ENCODE results near the gene CCDC61. TPM values are rescaled to one million over a fixed set of nuclear protein-coding genes. Genes with fewer than 3 reads are reported as not detected.

The CCDC61 gene
- total RNA-seq, 1 experiment from 2014 or later = 31.0 TPM

DNA sequence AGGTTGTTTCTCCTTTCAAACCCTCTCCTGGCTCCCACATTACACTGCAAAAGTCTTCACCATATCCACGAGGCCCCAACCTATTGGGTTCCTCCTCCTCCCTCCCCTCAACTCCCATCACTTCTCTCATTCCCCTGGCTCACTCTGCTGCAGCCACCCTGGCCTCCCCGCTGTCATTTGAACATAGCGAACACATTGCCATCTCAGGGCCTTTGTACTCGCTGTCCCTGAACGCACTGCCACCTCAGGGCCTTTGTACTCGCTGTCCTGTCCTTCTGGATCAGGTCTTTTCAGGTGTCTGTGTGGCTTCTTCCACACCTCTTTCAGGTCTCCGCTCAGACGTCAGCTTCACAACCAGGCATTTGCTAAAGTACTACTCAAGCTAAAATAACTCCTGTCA lies 1.7 kb downstream of the CCDC61 start:
- Mint-ChIP-seq H3K27me3 (ENCODE audit: unreplicated experiment) (no peaks in the 10 kb centered on the region), H3K36me3 (ENCODE audit: insufficient read depth, unreplicated experiment) (no peaks in the 10 kb centered on the region), H3K27ac (ENCODE audit: unreplicated experiment) (no peak overlapping the region), H3K4me3 (ENCODE audit: low read depth, unreplicated experiment) (no peak overlapping the region), H3K4me1 (ENCODE audit: low read depth, unreplicated experiment) (peaks cover 10% of the 10 kb centered on the region), H3K9me3 (ENCODE audit: low read depth, unreplicated experiment) (no peaks in the 10 kb centered on the region)
- CTCF ChIA-PET = no interaction called here
- no peak for TF ChIP-seq CTCF (IDR thresholded peaks at IDR 0.05; ENCODE audit: unreplicated experiment)
- intact Hi-C loops (cut with micrococcal nuclease; ENCODE audit: unreplicated experiment) = no loop called here
- no peak for DNase-seq
- BruUV-seq (replicated peaks) = no TSS peak

DNA sequence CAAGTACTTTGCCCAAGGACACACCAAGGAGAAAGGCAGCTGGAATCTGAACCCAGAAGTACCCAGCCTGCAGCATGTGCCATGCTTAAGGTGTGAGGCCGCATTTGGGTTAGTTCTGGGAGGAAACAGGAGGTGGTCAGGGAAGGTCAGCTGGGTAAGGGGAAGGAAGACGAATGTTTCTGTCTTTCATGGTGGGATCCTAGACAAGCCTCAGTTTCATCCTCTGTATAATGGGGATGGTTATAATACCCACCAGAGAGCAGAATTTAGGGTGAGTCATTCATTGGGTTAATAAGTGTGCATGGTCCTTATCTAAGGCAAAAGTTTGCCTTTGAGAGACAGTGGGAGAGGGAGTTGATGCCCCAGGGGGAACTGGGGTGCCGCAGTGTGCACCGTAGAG lies 3.6 kb downstream of the CCDC61 start:
- no peak overlapping the region for H3K4me3 Mint-ChIP-seq (ENCODE audit: low read depth, unreplicated experiment)
- CTCF ChIA-PET = no interaction called here
- BruUV-seq (replicated peaks) = no TSS peak
- H3K4me1 Mint-ChIP-seq (ENCODE audit: low read depth, unreplicated experiment) = peaks cover 10% of the 10 kb centered on the region
- TF ChIP-seq CTCF (IDR thresholded peaks at IDR 0.05; ENCODE audit: unreplicated experiment) = no peak
- H3K27me3 Mint-ChIP-seq (ENCODE audit: unreplicated experiment) = no peaks in the 10 kb centered on the region
- intact Hi-C loops (cut with micrococcal nuclease; ENCODE audit: unreplicated experiment) = no loop called here
- no peak for DNase-seq
- H3K36me3 Mint-ChIP-seq (ENCODE audit: insufficient read depth, unreplicated experiment) = no peaks in the 10 kb centered on the region
- H3K27ac Mint-ChIP-seq (ENCODE audit: unreplicated experiment) = no peak overlapping the region
- no peaks in the 10 kb centered on the region for H3K9me3 Mint-ChIP-seq (ENCODE audit: low read depth, unreplicated experiment)

- Mint-ChIP-seq H3K27me3 (ENCODE audit: unreplicated experiment) (no peaks in the 10 kb centered on the region), H3K36me3 (ENCODE audit: insufficient read depth, unreplicated experiment) (no peaks in the 10 kb centered on the region), H3K27ac (ENCODE audit: unreplicated experiment) (no peak overlapping the region), H3K9me3 (ENCODE audit: low read depth, unreplicated experiment) (no peaks in the 10 kb centered on the region), H3K4me1 (ENCODE audit: low read depth, unreplicated experiment) (peaks cover 10% of the 10 kb centered on the region), H3K4me3 (ENCODE audit: low read depth, unreplicated experiment) (no peak overlapping the region)
- intact Hi-C loops (cut with micrococcal nuclease; ENCODE audit: unreplicated experiment) = no loop called here
- no peak for DNase-seq
- CTCF ChIA-PET = interaction anchor here (0.6 kb wide), 1 partner anchor 219 kb away, joined by 4 read pairs; no protein-coding TSS in a partner anchor
- TF ChIP-seq CTCF (IDR thresholded peaks at IDR 0.05; ENCODE audit: unreplicated experiment) = no peak
- no TSS peak for BruUV-seq (replicated peaks)
These were observed 4.4 kb downstream of the CCDC61 start for GRCh38 chr19:45999653-46000121.

GRCh38 chr19:46000491-46001246 lies 5.4 kb downstream of the CCDC61 start:
- no peak overlapping the region for H3K4me3 Mint-ChIP-seq (ENCODE audit: low read depth, unreplicated experiment)
- H3K9me3 Mint-ChIP-seq (ENCODE audit: low read depth, unreplicated experiment) = no peaks in the 10 kb centered on the region
- intact Hi-C loops (cut with micrococcal nuclease; ENCODE audit: unreplicated experiment) = no loop called here
- no TSS peak for BruUV-seq (replicated peaks)
- no peaks in the 10 kb centered on the region for H3K27me3 Mint-ChIP-seq (ENCODE audit: unreplicated experiment)
- no peaks in the 10 kb centered on the region for H3K36me3 Mint-ChIP-seq (ENCODE audit: insufficient read depth, unreplicated experiment)
- DNase-seq = no peak
- TF ChIP-seq CTCF (IDR thresholded peaks at IDR 0.05; ENCODE audit: unreplicated experiment) = no peak
- CTCF ChIA-PET = interaction anchor here (0.6 kb wide), 1 partner anchor 268 kb away, joined by 3 read pairs; no protein-coding TSS in a partner anchor
- H3K27ac Mint-ChIP-seq (ENCODE audit: unreplicated experiment) = no peak overlapping the region
- peaks cover 10% of the 10 kb centered on the region for H3K4me1 Mint-ChIP-seq (ENCODE audit: low read depth, unreplicated experiment)

All from Calu3 (cell line).